CD4-positive, alpha-beta T cell treated with Interleukin-4 for 4 hours (primary cell): ENCODE data around the gene OR8H3.
"Not testable (repeated sequence)": the region's sequence is repeated elsewhere in the genome, so short reads cannot be mapped to it uniquely, and the experiment has no call there.

Experiments used
- DNase-seq: peaks from one replicate; pipeline ENCODE4 v3.0.0-alpha.2; 2020

Gene OR8H3, protein sequence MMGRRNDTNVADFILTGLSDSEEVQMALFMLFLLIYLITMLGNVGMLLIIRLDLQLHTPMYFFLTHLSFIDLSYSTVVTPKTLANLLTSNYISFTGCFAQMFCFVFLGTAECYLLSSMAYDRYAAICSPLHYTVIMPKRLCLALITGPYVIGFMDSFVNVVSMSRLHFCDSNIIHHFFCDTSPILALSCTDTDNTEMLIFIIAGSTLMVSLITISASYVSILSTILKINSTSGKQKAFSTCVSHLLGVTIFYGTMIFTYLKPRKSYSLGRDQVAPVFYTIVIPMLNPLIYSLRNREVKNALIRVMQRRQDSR

GRCh38 chr11:56122073-56122472 is at the start of gene OR8H3:
Gene OR8H3 (plus strand): TSS chr11:56122373. CDS start chr11:56122373, 0 bp downstream.
- no peak for DNase-seq

- DNase-seq, result no peak
These were observed 32.5 kb upstream of the OR8H3 start for GRCh38 chr11:56089697-56090096.

DNA sequence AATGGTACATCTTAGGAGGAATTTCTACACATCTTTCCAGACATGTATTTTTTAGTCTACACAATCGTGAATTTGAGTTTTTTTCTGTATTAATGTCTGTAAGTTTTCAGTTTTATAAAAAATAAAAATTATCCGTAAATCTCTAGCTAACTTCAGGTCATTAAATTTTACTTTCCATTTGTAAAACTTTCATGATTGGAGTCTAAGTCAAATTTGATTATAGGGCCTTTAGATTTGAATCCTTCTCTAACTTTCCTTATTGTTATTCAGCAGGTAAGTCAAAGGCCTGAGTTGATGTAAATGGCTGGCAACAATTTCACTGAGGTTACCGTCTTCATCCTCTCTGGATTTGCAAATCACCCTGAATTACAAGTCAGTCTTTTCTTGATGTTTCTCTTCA is 29.2 kb upstream of the OR8H3 start, which contains the start of gene OR8I2:
TSS of gene OR8I2 (plus strand) at position 301 of the 400 bp plus-strand sequence. CDS start at position 301, 0 bp downstream.
- no peak for DNase-seq

DNA sequence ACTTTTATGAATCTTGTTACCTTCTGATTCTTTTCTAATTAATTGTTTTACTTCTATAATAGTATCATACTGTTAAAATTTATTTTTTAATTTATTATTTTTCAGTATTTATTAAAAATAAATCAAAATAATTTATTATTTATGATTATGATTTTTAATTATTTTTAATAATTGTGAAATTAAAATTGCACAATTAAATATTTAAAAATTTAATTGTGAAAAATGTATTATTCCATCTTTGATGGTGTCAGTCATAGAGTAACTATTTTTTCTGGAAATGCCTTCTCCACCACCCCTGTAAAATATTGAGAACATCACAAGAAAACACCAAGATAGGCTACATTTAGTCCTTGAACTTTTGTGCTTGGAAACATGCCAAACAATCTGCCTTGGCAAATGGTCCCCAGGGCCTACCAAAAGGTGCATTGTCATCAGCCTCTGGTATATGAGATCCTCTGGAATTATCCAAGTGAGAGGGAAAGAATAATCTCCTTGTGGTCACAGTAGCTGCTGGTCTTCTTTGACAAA is 18.9 kb upstream of the OR8H3 start, which contains the start of gene OR8H2:
TSS of gene OR8H2 (plus strand) at position 478 of the 528 bp plus-strand sequence. CDS start 1,356 bp downstream, outside the sequence.
- DNase-seq, result no peak

DNA sequence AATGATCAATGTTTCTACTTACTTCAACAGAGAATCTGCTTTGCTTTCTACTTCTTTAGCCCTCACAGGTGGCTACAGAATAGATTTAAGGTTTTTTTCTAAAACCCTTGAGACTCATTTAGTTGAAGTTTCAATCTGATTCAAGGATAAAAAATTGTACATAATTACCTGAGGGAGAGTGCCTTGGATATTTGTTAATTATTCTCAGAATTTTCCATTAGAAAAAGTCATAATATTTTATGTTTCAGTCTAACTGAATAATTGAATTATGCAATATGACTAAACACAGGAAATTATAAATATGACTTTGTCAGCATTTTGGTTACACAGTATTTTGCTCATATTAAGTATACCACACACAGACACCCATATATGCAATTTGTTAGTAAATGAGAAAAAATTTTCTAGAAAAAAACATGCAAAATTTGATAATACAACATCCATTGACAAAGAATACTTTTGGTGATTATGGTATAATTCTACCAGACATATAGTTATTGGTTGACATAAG is 18.0 kb downstream of the OR8H3 start, which contains the start of gene OR8J3:
TSS of gene OR8J3 (minus strand) at position 51 of the 511 bp plus-strand sequence. CDS start 2,483 bp downstream, outside the sequence.
- no peak for DNase-seq

DNA sequence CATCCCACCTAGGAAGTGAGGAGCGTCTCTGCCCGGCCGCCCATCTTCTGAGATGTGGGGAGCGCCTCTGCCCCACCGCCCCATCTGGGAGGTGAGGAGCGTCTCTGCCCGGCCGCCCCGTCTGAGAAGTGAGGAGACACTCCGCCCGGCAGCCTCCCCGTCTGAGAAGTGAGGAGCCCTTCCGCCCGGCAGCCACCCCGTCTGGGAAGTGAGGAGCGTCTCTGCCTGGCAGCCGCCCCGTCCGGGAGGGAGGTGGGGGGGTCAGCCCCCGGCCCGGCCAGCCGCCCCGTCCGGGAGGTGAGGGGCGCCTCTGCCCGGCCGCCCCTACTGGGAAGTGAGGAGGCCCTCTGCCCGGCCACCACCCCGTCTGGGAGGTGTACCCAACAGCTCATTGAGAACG is 21.5 kb downstream of the OR8H3 start:
- not testable (repeated sequence) for DNase-seq

- no peak for DNase-seq
These were observed 29.2 kb downstream of the OR8H3 start for GRCh38 chr11:56151376-56151775.

DNA sequence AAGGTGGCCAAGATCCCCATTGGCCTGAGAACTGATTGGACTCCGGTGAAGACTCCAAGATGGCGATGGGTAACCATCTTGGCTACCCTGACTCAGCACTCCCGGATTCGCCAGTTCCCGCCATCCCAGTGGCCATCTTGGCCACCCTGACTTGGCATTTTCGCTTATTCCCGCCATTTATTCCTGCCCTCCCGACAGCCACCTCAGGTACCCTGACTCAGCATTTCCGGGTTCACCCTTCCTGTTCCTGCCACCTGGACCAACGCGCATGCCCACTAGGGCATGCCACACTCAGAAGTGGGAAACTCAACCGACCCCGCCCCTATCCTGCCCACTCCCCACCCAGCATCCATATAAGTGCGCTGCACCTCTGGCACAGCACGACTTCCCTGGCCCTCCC is 30.2 kb downstream of the OR8H3 start:
- no peak for DNase-seq

- no peak for DNase-seq
These were observed 38.0 kb downstream of the OR8H3 start, which contains the start of gene OR8K5 for GRCh38 chr11:56160217-56160616. Gene OR8K5 (minus strand): TSS chr11:56160317. CDS start chr11:56160317, 0 bp downstream.

DNA sequence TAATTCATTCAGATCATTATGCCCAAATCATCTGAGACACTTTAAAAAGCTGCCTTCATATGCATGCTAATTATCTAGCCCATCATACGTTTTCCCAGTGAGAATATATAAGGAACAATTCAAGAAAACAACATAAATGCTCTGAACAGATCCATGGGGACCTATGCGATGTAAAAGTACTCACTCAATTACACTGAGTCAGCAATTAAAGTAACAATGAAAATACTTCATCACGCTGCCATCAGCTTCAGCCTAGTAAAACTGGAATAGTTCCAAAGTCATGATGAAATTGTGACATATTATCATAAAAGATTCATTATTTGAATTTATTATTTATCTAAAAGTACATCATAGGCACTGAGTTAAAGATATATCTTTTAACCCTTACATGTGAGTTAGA is 41.6 kb downstream of the OR8H3 start:
- no peak for DNase-seq

- no peak for DNase-seq
These were observed 50.2 kb downstream of the OR8H3 start for GRCh38 chr11:56172256-56172830.
